ENCODE results near the gene FIGNL2.

DNA sequence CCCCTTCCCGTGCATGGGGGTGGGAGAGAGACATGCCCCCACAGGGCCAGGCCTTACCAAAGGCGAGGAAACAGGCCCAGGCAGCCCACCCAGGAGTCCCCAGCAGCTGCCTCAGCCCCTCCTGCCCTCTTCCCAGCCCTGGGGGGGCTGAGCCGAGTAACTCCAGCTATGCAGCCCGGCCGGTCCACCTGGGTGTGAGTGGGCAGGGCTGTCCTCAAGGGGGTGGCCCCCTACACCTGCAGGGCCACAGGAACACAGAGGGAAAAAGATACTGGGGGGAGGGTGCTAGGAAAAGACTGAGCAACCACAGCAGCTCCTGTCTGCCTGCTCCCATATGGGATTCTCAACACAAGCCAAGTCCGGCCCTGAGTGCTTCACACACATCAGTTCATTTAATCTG lies 7.6 kb downstream of the FIGNL2 start:
- TF ChIP-seq GATA2 (IDR thresholded peaks at IDR 0.05; ENCODE audit: low read depth, low read length) = no peak
- TF ChIP-seq GATA3 (IDR thresholded peaks at IDR 0.05; ENCODE audit: low read depth, low read length) = no peak

Measured in SH-SY5Y (cell line).